HPDE6-E6E7 (cell line): ENCODE measurements around the gene RNASE7.
"Not testable (repeated sequence)": the region's sequence is repeated elsewhere in the genome, so short reads cannot be mapped to it uniquely, and the experiment has no call there.

ENCODE experiments used
- DNase-seq: peaks from one replicate; pipeline ENCODE4 v3.0.0; 2011; ENCODE audit warnings: missing footprints; ENCODE audit errors: extremely low spot score

Gene RNASE7, protein sequence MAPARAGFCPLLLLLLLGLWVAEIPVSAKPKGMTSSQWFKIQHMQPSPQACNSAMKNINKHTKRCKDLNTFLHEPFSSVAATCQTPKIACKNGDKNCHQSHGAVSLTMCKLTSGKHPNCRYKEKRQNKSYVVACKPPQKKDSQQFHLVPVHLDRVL

DNA sequence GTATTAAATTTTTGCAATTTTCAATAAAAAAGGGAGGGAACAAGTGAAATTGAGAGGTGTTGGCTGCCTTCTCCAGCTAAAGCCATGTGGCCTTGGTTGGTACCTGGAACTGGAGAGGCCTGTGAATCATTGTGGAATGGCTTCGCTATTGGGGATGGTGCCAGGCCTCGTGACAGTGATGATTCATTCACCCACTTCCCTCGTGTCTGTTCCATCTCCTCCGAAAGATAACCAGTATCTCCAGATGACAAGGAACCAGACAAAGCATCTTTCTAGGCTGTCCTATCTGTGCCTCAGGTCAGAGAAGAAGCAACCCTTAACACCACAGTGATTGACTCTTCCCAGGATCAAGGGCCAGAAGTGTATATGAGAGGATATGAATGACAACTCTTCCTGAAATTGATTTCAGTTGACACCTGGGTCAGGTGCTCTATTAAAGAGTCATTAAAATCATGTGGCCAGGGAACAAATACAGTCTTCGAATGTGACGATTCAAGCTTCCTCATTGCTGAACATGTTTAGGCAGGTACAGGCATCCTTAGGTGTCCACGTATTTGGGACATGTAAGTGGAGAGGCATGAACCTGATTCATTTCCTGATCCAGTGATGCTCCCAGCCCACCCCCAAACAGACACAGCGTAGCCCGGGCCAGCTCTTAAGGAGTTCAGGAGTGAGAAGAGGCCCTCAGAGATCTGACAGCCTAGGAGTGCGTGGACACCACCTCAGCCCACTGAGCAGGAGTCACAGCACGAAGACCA lies at the start of gene RNASE7:
TSS of gene RNASE7 (plus strand) at position 687 of the 758 bp plus-strand sequence. CDS start 631 bp downstream, outside the sequence.
- DNase-seq: peak; percentile 89

- DNase-seq: no peak
Measured at GRCh38 chr14:20996521-20996920, 45.6 kb upstream of the RNASE7 start.

GRCh38 chr14:20997115-20997514 lies 45.0 kb upstream of the RNASE7 start:
- DNase-seq: no peak

GRCh38 chr14:20997564-20997963 lies 44.6 kb upstream of the RNASE7 start:
- no peak for DNase-seq

- DNase-seq: no peak
Measured at GRCh38 chr14:20998139-20998538, 44.0 kb upstream of the RNASE7 start.

DNA sequence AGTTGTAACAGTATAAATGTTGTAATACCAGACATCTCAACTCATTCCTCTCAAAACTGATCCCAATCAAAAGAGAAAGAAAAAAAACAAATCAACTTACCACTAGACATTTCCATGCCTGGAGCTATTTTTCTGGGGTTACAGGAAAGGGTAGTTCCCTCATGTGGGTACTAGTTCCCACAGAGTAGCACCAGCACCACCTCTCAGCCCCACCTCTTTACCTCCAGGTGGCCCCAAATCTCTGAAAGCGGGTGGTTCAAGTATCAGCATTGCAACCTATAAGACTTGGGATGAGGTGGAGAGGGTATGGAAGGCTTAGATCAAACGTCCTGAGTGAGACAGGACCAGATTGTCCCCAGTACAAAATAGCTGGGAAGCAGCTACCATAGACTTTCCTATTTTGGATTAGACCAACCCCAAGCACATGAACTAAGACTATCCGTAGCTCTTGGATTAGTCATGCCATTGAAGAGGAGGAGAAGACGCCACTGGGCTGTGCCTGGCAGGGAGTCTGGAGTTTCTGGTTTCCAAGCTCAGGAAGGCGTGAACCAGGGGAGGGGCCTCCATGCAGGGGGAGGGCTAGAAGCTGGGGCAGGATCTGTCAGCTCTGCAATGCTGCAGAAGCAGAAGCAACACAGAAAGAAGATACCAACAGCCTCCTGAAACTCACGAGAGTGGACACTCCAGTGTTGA lies 43.3 kb upstream of the RNASE7 start, which contains the start of gene SLC39A2:
TSS of gene SLC39A2 (plus strand) at position 620 of the 693 bp plus-strand sequence. CDS start 154 bp downstream, outside the sequence.
- DNase-seq: peak; percentile 73

GRCh38 chr14:20999591-20999990 lies 42.6 kb upstream of the RNASE7 start:
- no peak for DNase-seq

- no peak for DNase-seq
Measured at GRCh38 chr14:21001218-21001617, 40.9 kb upstream of the RNASE7 start.

- no peak for DNase-seq
Measured at GRCh38 chr14:21003788-21004346, 38.3 kb upstream of the RNASE7 start.

GRCh38 chr14:21009721-21010120 lies 32.4 kb upstream of the RNASE7 start:
- DNase-seq: not testable (repeated sequence)

DNA sequence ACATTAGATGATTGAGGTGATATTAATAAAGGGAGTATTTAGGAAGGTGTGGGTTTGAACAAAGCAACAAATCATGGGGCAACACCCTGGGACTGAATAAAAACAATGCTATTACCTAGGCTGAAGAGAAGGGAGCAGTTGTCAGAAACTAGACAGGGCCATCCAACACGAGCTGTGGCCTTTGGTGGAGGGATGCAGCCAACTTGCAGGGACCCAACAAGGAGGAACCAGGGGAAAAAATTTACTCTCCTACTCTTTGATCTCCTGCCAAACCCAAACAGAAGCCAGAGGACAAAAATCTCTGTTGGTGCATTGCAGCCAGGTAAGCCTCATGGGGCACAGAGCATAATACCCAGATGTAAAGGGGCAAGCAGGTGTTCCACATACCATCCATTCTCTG lies 31.0 kb upstream of the RNASE7 start:
- no peak for DNase-seq

DNA sequence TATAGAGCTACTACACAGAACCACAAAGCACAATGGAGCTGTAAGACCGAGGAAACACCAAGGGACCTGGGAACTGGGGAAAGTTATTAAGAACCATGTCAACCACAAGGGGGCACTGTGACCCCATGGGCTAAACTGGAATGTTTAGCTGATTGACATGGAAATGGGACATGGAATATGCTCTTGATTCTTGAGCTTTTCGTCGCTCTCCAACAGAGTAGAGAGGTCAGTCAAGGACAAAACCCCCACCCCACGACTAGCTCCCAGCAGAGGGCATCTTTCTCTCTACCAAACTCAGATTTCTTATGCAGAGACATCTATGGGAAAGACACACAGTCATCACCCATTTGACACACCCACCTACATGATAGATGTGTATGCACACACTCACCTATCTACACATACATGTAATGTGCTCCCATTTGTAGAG lies 27.4 kb upstream of the RNASE7 start:
- DNase-seq: peak; percentile 74

DNA sequence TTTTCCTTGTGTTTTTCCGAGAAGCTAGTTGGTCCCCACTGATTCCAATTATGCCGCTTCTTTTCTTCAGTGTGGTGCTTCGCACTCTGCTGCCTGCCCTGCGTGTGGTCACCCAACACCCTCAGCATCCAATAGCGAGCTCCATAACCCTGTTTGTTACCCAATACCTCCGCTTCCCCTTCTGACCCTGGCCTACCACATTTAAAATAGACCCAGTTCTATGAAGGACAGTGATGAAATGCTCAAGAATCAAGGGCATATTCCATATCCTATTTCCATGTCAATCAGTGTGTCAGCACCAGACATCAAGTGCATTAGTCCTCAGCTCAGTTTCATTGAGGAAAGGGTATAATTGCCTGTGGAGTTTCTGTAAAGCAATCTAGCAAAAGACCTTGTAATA lies 26.9 kb upstream of the RNASE7 start:
- no peak for DNase-seq

GRCh38 chr14:21016413-21017190 lies 25.6 kb upstream of the RNASE7 start:
- DNase-seq: no peak

DNA sequence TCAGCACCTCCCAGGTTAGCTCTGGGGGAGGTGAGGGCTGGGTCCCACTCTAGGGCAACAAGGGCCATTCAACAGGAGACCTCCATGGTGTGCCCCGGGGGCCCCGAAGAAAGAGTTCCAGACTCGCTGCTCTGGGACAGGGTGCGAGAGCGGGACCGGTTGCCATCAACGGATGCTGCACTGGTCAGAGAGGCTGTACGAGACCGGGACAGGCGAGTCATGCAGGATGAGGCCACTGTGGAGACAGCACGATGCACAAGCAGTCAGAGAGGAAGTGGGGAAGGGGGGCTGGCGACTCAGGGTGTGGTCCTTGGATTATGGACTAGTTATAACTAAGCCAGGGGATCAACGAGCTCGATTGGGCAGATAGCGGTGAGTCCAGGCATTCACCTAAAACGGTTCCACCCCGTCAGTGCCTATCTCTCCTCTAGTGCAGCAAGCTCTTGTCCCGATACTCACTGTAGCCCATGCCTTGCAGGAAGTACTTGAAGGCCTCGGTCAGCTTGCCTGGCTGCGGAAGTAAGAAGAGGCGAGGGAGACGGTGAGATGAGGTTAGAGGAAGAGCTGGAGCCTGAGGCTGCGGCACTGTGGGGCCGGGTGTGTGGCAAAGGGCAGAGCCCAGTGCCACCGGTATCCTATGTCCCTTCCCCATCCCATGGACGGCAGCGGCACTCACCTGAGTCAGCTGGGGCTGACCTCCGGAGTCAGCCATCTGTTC lies 24.5 kb upstream of the RNASE7 start:
- DNase-seq: no peak

DNA sequence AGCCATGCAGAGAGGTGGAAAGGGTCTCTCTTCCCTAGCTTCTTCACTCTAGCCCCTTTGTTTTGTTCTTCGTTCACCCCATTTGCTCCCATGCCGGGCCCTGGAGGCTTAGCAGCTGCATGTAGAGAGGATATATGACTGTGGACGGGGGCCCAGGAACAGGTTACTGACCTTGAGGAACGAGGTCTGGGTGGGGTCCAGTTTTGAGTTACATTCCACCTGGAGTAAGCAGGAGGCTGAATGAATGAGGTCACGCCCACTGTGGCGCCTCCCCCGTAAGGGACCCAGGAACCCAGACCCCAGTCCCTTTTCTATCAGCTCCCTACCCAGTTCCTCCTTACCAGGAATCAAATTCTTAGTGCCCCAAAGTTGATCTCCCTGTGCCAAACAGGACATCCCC lies 23.9 kb upstream of the RNASE7 start:
- no peak for DNase-seq

DNA sequence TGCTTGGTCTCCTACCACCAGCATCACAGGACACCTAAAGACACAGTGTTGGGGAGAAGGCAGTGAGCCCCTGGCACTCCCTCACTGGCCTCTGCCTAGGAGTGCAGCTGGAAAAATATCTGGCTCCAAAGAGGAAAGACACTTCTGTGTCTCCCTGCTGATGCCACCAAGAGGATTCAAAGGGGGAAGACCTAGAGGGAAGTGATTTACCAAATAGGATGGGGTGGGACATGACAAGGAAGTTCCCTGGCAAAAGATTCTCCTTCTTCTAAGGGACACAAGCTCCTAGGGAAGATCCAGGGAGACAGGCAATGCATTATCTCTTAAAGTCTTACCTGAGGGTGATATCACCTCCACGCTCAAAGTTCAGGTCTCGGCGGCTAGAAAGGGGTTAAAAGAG lies 23.4 kb upstream of the RNASE7 start:
- no peak for DNase-seq

DNA sequence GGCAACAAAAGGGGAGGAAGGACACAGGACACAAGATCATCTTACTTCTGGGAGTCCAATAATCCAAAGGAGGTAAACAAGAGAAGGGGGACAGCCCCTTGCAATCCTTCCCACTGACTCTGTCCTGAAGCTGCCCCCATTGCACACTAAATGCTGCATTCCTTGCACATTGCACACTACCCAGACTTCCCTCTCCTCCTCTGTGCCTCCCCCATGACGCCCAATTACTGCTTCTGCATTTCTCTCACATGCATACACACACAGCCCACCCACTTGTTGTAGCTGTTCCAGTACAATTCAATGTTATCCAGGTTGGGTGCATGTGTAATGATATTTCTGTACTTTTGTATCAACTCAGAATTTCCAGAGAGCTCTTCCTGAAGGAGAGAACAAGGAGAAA lies 22.8 kb upstream of the RNASE7 start:
- no peak for DNase-seq

- no peak for DNase-seq
Measured at GRCh38 chr14:21020977-21021545, 21.1 kb upstream of the RNASE7 start.

DNA sequence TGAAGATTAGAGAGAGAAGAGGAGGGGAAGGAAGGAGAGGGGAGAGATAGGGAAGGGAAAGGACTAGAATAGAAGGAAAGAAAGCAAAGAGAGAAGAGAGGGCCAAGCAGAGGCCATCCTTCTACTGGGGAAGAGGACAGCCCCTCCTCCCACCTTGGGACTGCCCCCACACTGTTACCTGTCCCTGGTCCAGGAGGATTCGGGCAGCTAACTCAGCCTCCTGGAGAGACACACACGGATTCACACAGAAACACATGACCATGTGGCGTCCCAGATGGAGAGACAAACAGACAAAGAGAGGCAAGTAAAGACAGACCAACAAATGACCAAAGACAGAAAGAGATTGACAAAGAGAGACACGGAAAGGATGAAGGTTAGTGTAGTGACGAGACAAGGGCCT lies 19.5 kb upstream of the RNASE7 start:
- DNase-seq: no peak

DNA sequence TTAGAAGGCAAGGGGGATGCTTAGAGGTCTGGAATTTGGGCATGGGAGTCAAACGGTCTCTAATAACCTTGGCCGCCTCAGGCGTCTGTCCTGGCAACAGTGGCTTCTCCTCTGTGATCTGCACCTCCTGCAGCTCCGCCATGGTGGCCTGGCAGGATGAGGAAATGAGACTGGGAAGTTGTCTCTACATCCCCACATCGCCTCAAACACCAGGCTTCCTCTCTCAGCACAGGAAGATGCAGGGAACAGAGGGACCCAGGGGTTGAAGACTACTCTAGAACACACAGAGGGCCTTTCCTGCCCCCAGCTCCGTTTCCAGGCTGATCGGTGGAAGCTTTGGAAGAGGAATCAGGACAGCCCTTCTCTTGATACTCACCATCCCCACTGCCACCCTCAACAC lies 19.0 kb upstream of the RNASE7 start:
- DNase-seq: no peak
